ENCODE data around the gene DHX16. TPM values are rescaled to one million over a fixed set of nuclear protein-coding genes. Genes with fewer than 3 reads are reported as not detected.

Gene DHX16
- total and polyA plus RNA-seq, 2 of the 4 experiments (the other 2 are of a cell fraction) = 47.9 to 48.4 TPM

GRCh38 chr6:30647242-30648116, 25.3 kb downstream of the DHX16 start:
- peak; percentile 26 for DNase-seq
- H3K4me3 ChIP-seq (ENCODE audit: insufficient read depth, low read depth, low read length) = peak overlapping the region; percentile 93
- peak overlapping the region; percentile 34 for H3K4ac ChIP-seq (ENCODE audit: low read depth, low read length)
- peak overlapping the region; percentile 68; the same call in 1 of the 2 replicates for H4K91ac ChIP-seq (ENCODE audit: insufficient read depth, low read depth, low read length)
- H3K36me3 ChIP-seq (ENCODE audit: control insufficient read depth, insufficient read depth, low read length) = peaks cover 34% of the 10 kb centered on the region
- no peak overlapping the region for H2BK120ac ChIP-seq (ENCODE audit: low read depth, low read length)
- peak overlapping the region; percentile 60 for H3K56ac ChIP-seq (ENCODE audit: extremely low read depth, insufficient read depth, low read length)
- no peaks in the 10 kb centered on the region for H3K4me1 ChIP-seq (ENCODE audit: control insufficient read depth, insufficient read depth, low read length)
- H3K18ac ChIP-seq (ENCODE audit: low read depth, low read length) = peak overlapping the region; percentile 1; the same call in 1 of the 2 replicates
- no peak overlapping the region for H2BK20ac ChIP-seq (ENCODE audit: low read depth, low read length)
- H3K4me2 ChIP-seq (ENCODE audit: low read depth, low read length) = peak overlapping the region; percentile 93
- H3K9ac ChIP-seq (ENCODE audit: low read depth, low read length) = peak overlapping the region; percentile 85
- WGBS, 2 experiments (ENCODE audit: extremely low coverage in 2 of 2, insufficient read length in 1 of 2) = 0% methylated on average over 21 of the region's 78 CpGs; no CpG with 5 or more reads in 1 of the 2 experiments
- H3K27ac ChIP-seq (ENCODE audit: insufficient read depth, low read length) = peak overlapping the region; percentile 86
- peak overlapping the region; percentile 99 for H2AFZ ChIP-seq (replicated peaks; ENCODE audit: low read length, poor library complexity)
- H2AK9ac ChIP-seq (replicated peaks; ENCODE audit: low read depth, low read length, poor library complexity) = peak overlapping the region; percentile 95
- peak overlapping the region; percentile 45 for H2AK5ac ChIP-seq (ENCODE audit: low read depth, low read length)
- H4K5ac ChIP-seq (ENCODE audit: low read depth, low read length) = peak overlapping the region; percentile 75
- H3K14ac ChIP-seq (replicated peaks; ENCODE audit: low read depth, low read length) = peak overlapping the region; percentile 49
- POLR2A ChIA-PET (ENCODE audit: unreplicated experiment) = no interaction called here
- H3K9me3 ChIP-seq (ENCODE audit: control insufficient read depth, insufficient read depth, low read length) = no peaks in the 10 kb centered on the region
- no peak for TF ChIP-seq FOS (IDR thresholded peaks at IDR 0.05; ENCODE audit: low read depth, low read length)
- TF ChIP-seq BHLHE40 (IDR thresholded peaks at IDR 0.05; ENCODE audit: low read depth, low read length) = no peak
- TF ChIP-seq POLR2A (IDR thresholded peaks at IDR 0.05; ENCODE audit: low read depth, low read length) = no peak
- TF ChIP-seq RAD21 (IDR thresholded peaks at IDR 0.05; ENCODE audit: low read length) = no peak
- H4K20me1 ChIP-seq (ENCODE audit: insufficient read depth, low read length) = peaks cover 4% of the 10 kb centered on the region; the same call in 1 of the 2 replicates
- intact Hi-C loops (cut with micrococcal nuclease) (no loop called here), dilution Hi-C loops (cut with HindIII; ENCODE audit: low sequenced_read_pairs, unreplicated experiment) (no loop called here), in situ Hi-C loops (cut with MboI; ENCODE audit: low sequenced_read_pairs) (no loop called here)
- peak overlapping the region; percentile 53 to 81; a peak in 3 of 4 replicates for H4K8ac ChIP-seq (ENCODE audit: low read depth in 2 of 2, low read length in 2 of 2)
- H3K23ac ChIP-seq (ENCODE audit: low read depth, low read length) = peak overlapping the region; percentile 61
- peak overlapping the region; percentile 79 for H2BK5ac ChIP-seq (ENCODE audit: low read depth, low read length, poor library complexity, severe bottlenecking)
- H2BK15ac ChIP-seq (ENCODE audit: low read depth, low read length) = no peak overlapping the region; the same call in 2 of the 3 replicates
- H3K9me1 ChIP-seq (ENCODE audit: insufficient read depth, low read length) = no peaks in the 10 kb centered on the region; the same call in 1 of the 2 replicates
- H3K79me1 ChIP-seq (ENCODE audit: low read depth in 1 of 2, low read length in 2 of 2) = peaks cover 9 to 40% of the 10 kb centered on the region in 2 experiments
- ATAC-seq (ENCODE audit: low read depth) = peak; percentile 79
- no peaks in the 10 kb centered on the region for H3K27me3 ChIP-seq (ENCODE audit: control insufficient read depth, insufficient read depth, low read length)
- BruUV-seq (replicated peaks) = no TSS peak
- CTCF ChIA-PET = interaction anchor here (0.7 kb wide), 1 partner anchor 28 kb away, joined by 3 read pairs; no protein-coding TSS in a partner anchor

All from IMR-90 (cell line).